Fibroblast of skin of back (primary cell): Measurements from ENCODE around the gene POU2F2.
"Not testable (repeated sequence)": the region's sequence is repeated elsewhere in the genome, so short reads cannot be mapped to it uniquely, and the experiment has no call there.

Source experiments
- DNase-seq: peaks from one replicate; pipeline ENCODE4 v3.0.0-alpha.2; 2013

Gene POU2F2

DNA sequence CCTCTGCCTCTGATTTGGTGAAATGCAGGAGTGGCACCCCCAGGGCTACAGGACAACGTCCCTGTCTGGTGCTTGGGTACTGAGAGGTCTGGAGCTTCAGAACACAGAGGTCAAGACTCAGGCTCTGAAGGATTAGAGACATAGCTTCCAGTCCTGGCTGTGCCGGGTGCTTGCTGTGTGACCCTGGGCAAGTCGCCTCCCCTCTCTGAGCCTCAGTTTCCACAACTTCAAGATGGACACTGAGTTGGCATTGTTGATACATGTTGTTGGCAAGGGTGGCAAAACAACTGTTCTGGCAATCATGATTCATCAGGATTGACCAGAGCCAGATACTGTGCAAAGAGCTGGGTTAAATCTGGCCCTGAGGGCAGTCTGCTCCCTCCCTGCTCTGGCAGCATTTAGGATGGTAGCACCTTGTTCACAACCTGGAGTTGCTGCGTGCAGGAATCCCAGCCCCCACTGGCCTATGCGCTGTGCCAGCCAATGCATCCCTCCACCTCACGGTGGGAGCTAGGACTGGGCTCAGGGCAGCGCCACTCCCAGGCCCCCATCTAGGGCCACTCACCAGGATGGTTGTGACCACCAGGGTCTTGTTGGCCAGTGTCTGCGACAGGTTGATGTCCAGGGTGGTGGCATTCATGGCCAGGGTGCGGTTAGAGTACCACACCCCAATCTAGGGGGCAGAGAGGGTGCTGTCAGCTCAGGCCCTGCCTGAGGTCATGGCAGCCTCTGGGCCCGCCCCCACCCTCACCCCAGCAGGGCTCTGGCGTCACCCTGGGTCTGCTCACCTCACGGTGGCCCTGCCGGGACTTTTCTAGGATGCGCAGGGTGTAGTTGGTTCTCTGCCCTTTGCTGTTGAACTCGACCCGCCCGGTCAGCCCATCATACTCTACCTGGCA, 79.0 kb downstream of the POU2F2 start:
- no peak for DNase-seq

DNA sequence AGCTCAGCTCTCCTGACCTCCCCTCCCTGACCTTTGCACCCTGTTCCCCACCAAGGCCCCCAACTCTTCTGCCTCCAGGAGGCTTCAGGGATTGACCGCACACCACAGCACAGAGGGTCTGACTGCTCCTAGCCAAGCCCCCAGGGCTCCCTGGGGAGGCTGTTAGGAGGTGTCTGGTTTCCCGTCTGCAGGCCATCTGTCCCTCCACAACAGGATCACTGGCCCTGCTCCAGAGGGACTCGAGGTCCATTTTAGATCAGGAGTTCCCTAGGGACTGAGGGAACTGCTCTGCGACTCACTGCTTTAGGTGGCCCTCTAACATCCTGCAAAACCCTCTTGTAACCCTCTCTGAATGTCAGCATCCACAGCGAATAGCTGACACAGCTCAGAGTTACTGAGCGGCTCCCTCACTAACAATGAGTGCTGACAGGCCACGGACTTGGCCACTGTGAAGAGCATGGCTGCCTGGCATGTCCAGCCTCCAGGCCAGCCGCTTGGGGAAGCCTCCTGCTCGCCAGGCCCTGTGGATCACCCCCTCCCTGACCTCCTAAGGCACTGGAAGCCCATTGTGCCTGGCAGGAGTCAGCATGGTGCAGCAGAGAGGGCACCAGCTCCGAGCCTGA, 79.9 kb downstream of the POU2F2 start:
- no peak for DNase-seq

DNA sequence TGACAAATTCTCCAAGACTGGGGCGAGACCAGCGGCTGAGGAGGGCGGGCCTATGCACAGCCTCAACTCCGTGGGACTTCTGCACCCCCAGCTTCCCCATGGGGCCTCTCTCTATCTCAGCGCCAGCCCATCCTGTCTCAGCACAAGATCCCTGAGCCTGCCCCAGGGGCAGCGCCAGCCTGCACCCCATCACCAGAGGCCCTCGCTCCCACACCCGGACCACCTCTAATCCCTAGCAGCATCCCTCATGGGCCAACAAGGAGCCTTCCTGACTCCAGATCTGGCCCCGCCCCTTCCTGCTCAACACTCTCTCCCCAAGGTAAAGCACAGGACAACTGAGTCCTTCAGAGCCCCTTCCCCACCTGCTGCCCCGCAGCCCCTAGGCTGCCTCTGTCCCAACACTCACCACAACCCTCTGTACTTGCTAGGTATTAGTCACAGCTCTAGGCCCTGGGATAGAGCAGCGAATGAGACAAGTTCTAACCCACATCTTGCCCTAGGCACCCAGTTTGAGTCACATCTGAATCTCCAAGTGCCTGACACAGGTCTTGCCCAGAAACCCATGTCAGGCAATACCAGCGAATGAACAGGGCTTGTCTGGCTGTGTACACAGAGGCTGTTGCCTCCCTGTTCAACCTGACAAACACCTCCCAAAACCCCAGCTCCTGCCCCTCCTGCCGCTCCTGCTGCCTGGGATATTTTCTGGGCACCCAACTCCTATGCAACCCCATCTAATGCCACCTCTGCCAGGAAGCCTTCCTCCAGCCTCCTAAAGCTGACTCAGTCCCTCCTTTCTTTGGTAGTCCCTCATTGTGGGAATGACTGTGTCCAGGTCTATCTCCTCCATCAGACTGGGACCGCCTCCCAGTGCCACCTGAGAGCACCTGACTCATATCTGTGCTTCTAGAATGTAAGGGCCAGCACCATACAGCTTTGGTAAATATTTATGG, 80.8 kb downstream of the POU2F2 start:
- DNase-seq: no peak

DNA sequence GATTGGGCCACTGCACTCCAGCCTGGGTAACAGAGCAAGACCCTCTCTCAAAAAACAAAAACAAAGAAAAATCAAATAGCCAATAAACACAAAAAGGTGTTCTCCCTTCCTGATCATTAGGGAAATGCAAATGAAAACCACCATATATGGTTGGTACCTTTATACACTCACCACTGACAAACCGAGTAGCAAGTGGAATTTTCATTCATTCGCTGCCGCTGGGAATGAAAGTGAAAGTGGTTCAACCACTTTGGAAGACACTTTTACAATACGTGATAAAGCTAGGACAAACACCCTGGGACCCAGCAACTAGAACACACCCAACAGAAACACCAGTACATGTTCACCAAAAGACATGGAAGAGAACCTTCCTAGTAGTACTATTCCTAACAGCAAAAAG, 83.3 kb downstream of the POU2F2 start:
- DNase-seq: no peak

DNA sequence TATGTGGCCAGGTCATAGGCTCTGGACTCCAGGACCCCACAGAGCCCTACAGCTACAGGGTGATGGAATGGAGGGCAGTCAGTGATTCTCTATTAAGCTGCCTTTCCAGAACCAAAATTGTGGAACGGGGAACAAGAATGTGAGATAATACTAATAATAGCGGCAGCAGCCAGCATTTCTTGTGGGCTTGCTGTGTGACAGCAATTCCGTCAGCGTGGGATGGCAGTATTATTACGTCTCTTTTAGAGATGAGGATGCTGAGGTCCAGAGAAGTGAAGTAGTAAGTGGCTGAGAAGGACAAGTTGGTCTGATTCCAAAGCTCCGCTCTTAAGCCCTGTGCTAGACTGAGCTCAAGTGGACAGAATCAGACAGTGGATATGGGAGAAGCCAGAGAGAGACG, 86.7 kb downstream of the POU2F2 start:
- DNase-seq: no peak

DNA sequence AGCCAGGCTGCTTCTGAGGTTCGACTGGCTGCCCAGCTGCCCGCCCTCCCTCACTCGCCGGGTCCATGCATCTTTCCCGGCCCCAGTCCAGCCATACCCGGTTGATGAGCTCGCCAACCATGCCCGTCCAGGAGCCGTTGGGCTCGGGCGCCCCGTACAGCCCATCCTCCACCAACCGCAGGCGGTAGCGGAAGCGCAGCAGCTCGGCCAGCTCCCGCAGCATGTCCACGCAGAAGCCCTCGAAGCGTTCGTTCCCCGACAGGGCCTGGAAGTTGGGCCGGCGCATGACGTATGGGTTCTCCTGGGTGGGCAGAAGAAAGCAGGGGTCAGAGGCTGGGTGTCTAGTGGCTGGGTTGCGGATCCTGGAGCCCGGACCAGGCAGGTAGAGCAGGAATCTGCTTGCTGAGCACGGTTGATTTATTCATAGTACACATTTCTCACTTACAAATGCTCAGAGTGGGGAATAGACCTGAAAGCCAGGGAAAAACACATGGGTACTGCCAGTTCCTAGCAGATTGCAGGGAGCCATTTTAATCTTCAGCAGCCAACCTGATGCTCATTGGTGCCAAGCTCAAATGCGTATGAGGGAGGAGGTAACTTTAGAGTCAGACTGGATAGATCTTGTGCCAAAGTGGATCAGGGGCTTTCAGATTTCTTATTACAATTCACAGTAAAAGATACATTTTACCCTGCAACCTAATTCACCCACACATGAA, 89.6 kb downstream of the POU2F2 start:
- DNase-seq: no peak

DNA sequence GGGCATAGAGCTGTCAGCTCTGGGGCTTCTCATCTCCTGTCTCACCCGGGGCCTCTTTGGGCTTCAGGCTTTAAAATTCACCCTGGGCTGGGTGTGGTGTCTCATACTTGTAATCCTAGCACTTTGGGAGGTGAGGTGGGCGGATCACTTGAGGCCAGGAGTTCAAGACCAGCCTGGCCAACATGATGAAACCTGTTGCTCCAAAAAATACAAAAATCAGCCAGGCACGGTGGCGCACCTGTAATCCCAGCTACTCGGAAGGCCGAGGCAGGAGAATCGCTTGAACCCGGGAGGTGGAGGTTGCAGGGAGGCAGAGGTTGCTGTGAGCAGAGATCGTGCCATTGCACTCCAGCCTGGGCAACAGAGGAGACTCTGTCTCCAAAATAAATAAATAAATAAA, 91.8 kb downstream of the POU2F2 start:
- DNase-seq: not testable (repeated sequence)

DNA sequence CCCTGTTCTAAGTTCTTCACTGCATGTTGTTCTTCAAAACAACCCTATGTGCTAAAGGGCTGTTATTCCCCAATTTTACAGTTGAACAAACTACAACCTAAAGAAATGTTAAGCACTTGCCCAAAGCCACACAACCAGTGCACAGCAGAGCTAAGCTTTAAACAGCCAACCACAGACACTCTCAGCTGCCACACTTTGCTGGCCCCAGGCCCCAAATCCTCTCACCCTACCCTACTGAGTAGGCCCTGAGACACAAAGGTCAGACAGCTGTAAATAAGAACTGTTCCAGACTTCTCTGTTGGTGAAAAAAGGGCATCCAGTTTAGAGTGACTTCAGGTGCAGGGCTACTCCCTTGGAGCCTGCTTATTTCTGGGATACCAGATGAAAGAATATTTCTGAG, 92.2 kb downstream of the POU2F2 start:
- DNase-seq: no peak

DNA sequence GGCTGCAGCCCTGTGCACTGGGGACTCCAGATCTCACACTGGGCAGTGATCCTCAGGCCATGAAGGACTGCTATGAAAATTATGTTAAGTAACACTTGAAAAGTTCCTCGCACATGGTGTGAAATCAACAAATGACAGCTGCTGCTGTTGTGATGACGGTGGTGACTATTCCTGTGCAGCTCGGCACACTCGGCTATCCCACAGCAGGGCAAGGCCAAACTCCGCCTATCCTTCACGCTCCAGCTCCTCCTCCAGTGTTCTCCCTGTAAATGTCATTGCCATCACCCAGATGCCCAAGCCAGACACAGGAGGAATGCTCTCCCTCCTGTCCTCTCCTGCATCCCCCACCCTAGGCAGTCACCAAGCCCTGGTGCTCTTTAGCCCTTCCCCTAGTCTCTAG, 93.6 kb downstream of the POU2F2 start:
- DNase-seq: no peak

DNA sequence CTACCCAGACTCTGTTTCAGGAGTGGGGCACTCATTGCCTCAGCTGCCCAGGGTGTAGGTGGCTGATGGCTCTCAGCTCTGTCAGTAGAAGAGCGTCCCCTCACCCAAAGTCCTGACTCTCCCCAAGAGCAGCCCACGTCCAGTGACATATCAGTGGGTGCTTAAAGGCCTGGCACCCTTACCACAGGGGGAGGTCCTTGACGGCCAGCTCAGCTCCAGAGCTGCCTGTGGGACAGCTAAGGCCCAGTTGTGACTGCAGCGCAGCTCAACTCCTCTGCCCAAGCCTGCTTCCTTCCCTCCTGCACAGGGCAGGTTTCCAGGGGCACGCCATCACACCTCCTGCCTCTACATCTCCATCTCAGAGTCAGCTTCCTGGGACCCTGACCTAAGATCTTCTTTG, 94.6 kb downstream of the POU2F2 start:
- no peak for DNase-seq
